Measurements from ENCODE around the gene MCM3AP.
"Not testable (repeated sequence)": the region's sequence is repeated elsewhere in the genome, so short reads cannot be mapped to it uniquely, and the experiment has no call there.

MCM3AP gene

GRCh38 chr21:46311568-46311967 is 26.2 kb upstream of the MCM3AP start:
- H3K27me3 ChIP-seq (replicated peaks; ENCODE audit: control insufficient read depth, insufficient read depth, low read length, poor library complexity, severe bottlenecking), result no peaks in the 10 kb centered on the region
- H3K4me1 ChIP-seq (ENCODE audit: control insufficient read depth, insufficient read depth, low read length, poor library complexity, severe bottlenecking), result no peaks in the 10 kb centered on the region
- no peak overlapping the region for H3K4me3 ChIP-seq (ENCODE audit: insufficient read depth, low read depth, low read length, poor library complexity, severe bottlenecking)
- H3K27ac ChIP-seq (ENCODE audit: insufficient read depth, low read length, poor library complexity, severe bottlenecking), result no peak overlapping the region
- DNase-seq, result no peak
- H3K36me3 ChIP-seq (ENCODE audit: control insufficient read depth, insufficient read depth, low read length), result no peaks in the 10 kb centered on the region
- H3K9me3 ChIP-seq (ENCODE audit: control insufficient read depth, low read length), result no peaks in the 10 kb centered on the region

- not testable (repeated sequence) for H3K27me3 ChIP-seq (replicated peaks; ENCODE audit: control insufficient read depth, insufficient read depth, low read length, poor library complexity, severe bottlenecking); H3K36me3 ChIP-seq (ENCODE audit: control insufficient read depth, insufficient read depth, low read length); H3K27ac ChIP-seq (ENCODE audit: insufficient read depth, low read length, poor library complexity, severe bottlenecking); H3K4me1 ChIP-seq (ENCODE audit: control insufficient read depth, insufficient read depth, low read length, poor library complexity, severe bottlenecking); H3K9me3 ChIP-seq (ENCODE audit: control insufficient read depth, low read length); DNase-seq; H3K4me3 ChIP-seq (ENCODE audit: insufficient read depth, low read depth, low read length, poor library complexity, severe bottlenecking)
These were observed 24.8 kb upstream of the MCM3AP start for GRCh38 chr21:46310260-46310659.

DNA sequence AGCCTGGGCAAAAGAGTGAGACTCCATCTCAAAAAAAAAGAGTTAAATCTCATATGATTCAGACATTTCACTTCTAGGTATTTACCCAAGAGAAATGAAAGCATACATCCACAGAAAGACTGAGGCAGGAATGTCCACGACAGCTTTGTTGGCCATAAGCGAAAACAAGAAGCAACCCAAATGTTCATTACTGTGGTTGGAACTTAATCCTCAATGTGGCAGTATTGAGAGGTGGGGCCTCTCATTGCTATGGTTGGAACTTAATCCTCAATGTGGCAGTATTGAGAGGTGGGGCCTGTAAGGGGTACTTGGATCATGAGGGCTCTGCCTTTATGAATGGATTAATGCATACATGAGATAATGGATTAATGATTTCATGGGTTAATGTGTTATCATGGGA is 23.0 kb upstream of the MCM3AP start:
- DNase-seq, result no peak
- Histone ChIP-seq H3K27ac (ENCODE audit: insufficient read depth, low read length, poor library complexity, severe bottlenecking) (no peak overlapping the region), H3K9me3 (ENCODE audit: control insufficient read depth, low read length) (no peaks in the 10 kb centered on the region), H3K4me3 (ENCODE audit: insufficient read depth, low read depth, low read length, poor library complexity, severe bottlenecking) (no peak overlapping the region), H3K4me1 (ENCODE audit: control insufficient read depth, insufficient read depth, low read length, poor library complexity, severe bottlenecking) (no peaks in the 10 kb centered on the region), H3K27me3 (replicated peaks; ENCODE audit: control insufficient read depth, insufficient read depth, low read length, poor library complexity, severe bottlenecking) (no peaks in the 10 kb centered on the region), H3K36me3 (ENCODE audit: control insufficient read depth, insufficient read depth, low read length) (no peaks in the 10 kb centered on the region)

GRCh38 chr21:46307625-46308024 is 22.2 kb upstream of the MCM3AP start:
- no peaks in the 10 kb centered on the region for H3K27me3 ChIP-seq (replicated peaks; ENCODE audit: control insufficient read depth, insufficient read depth, low read length, poor library complexity, severe bottlenecking)
- no peak overlapping the region for H3K4me3 ChIP-seq (ENCODE audit: insufficient read depth, low read depth, low read length, poor library complexity, severe bottlenecking)
- H3K36me3 ChIP-seq (ENCODE audit: control insufficient read depth, insufficient read depth, low read length), result no peaks in the 10 kb centered on the region
- no peaks in the 10 kb centered on the region for H3K9me3 ChIP-seq (ENCODE audit: control insufficient read depth, low read length)
- DNase-seq, result no peak
- no peaks in the 10 kb centered on the region for H3K4me1 ChIP-seq (ENCODE audit: control insufficient read depth, insufficient read depth, low read length, poor library complexity, severe bottlenecking)
- no peak overlapping the region for H3K27ac ChIP-seq (ENCODE audit: insufficient read depth, low read length, poor library complexity, severe bottlenecking)

- H3K4me1 ChIP-seq (ENCODE audit: control insufficient read depth, insufficient read depth, low read length, poor library complexity, severe bottlenecking), result no peaks in the 10 kb centered on the region
- DNase-seq, result no peak
- H3K4me3 ChIP-seq (ENCODE audit: insufficient read depth, low read depth, low read length, poor library complexity, severe bottlenecking), result no peak overlapping the region
- H3K36me3 ChIP-seq (ENCODE audit: control insufficient read depth, insufficient read depth, low read length), result no peaks in the 10 kb centered on the region
- no peak overlapping the region for H3K27ac ChIP-seq (ENCODE audit: insufficient read depth, low read length, poor library complexity, severe bottlenecking)
- H3K9me3 ChIP-seq (ENCODE audit: control insufficient read depth, low read length), result no peaks in the 10 kb centered on the region
- no peaks in the 10 kb centered on the region for H3K27me3 ChIP-seq (replicated peaks; ENCODE audit: control insufficient read depth, insufficient read depth, low read length, poor library complexity, severe bottlenecking)
These were observed 19.5 kb upstream of the MCM3AP start for GRCh38 chr21:46304955-46305354.

- H3K4me1 ChIP-seq (ENCODE audit: control insufficient read depth, insufficient read depth, low read length, poor library complexity, severe bottlenecking), result no peaks in the 10 kb centered on the region
- no peaks in the 10 kb centered on the region for H3K36me3 ChIP-seq (ENCODE audit: control insufficient read depth, insufficient read depth, low read length)
These were observed 19.0 kb upstream of the MCM3AP start for GRCh38 chr21:46304437-46304836.

DNA sequence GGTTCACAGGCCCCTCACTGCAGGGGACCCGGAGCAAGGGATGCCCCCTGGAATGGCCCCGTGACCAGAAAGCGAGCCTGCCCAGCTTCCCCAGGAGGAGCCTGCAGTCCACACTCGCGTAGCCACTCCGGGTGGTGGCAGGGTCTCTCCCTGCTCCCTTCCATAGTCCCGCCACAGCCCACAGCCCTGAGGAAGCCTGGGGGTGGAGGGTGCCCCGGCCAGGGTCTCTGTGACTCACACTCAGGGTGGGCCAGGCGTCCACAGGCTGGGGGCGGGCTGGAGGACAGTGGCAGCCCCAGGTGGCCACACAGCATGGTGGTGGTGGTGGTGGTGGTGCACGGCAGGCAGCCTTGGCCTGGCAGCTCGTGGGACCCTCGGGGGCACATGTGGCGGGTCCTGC is 16.3 kb upstream of the MCM3AP start:
- Histone ChIP-seq H3K4me1 (ENCODE audit: control insufficient read depth, insufficient read depth, low read length, poor library complexity, severe bottlenecking) (peaks cover 9% of the 10 kb centered on the region), H3K27me3 (replicated peaks; ENCODE audit: control insufficient read depth, insufficient read depth, low read length, poor library complexity, severe bottlenecking) (no peaks in the 10 kb centered on the region), H3K4me3 (ENCODE audit: insufficient read depth, low read depth, low read length, poor library complexity, severe bottlenecking) (no peak overlapping the region), H3K27ac (ENCODE audit: insufficient read depth, low read length, poor library complexity, severe bottlenecking) (no peak overlapping the region), H3K36me3 (ENCODE audit: control insufficient read depth, insufficient read depth, low read length) (no peaks in the 10 kb centered on the region), H3K9me3 (ENCODE audit: control insufficient read depth, low read length) (no peaks in the 10 kb centered on the region)
- DNase-seq, result no peak

More at GRCh38 chr21:46304437-46304836, 19.0 kb upstream of the MCM3AP start:
- Histone ChIP-seq H3K9me3 (ENCODE audit: control insufficient read depth, low read length) (no peaks in the 10 kb centered on the region), H3K27me3 (replicated peaks; ENCODE audit: control insufficient read depth, insufficient read depth, low read length, poor library complexity, severe bottlenecking) (no peaks in the 10 kb centered on the region), H3K27ac (ENCODE audit: insufficient read depth, low read length, poor library complexity, severe bottlenecking) (no peak overlapping the region), H3K4me3 (ENCODE audit: insufficient read depth, low read depth, low read length, poor library complexity, severe bottlenecking) (no peak overlapping the region)
- DNase-seq, result no peak

- Histone ChIP-seq H3K27ac (ENCODE audit: insufficient read depth, low read length, poor library complexity, severe bottlenecking) (no peak overlapping the region), H3K9me3 (ENCODE audit: control insufficient read depth, low read length) (no peaks in the 10 kb centered on the region), H3K36me3 (ENCODE audit: control insufficient read depth, insufficient read depth, low read length) (no peaks in the 10 kb centered on the region), H3K27me3 (replicated peaks; ENCODE audit: control insufficient read depth, insufficient read depth, low read length, poor library complexity, severe bottlenecking) (no peaks in the 10 kb centered on the region), H3K4me3 (ENCODE audit: insufficient read depth, low read depth, low read length, poor library complexity, severe bottlenecking) (no peak overlapping the region), H3K4me1 (ENCODE audit: control insufficient read depth, insufficient read depth, low read length, poor library complexity, severe bottlenecking) (peaks cover 15% of the 10 kb centered on the region)
- DNase-seq, result no peak
These were observed 13.8 kb upstream of the MCM3AP start for GRCh38 chr21:46299167-46299566.

DNA sequence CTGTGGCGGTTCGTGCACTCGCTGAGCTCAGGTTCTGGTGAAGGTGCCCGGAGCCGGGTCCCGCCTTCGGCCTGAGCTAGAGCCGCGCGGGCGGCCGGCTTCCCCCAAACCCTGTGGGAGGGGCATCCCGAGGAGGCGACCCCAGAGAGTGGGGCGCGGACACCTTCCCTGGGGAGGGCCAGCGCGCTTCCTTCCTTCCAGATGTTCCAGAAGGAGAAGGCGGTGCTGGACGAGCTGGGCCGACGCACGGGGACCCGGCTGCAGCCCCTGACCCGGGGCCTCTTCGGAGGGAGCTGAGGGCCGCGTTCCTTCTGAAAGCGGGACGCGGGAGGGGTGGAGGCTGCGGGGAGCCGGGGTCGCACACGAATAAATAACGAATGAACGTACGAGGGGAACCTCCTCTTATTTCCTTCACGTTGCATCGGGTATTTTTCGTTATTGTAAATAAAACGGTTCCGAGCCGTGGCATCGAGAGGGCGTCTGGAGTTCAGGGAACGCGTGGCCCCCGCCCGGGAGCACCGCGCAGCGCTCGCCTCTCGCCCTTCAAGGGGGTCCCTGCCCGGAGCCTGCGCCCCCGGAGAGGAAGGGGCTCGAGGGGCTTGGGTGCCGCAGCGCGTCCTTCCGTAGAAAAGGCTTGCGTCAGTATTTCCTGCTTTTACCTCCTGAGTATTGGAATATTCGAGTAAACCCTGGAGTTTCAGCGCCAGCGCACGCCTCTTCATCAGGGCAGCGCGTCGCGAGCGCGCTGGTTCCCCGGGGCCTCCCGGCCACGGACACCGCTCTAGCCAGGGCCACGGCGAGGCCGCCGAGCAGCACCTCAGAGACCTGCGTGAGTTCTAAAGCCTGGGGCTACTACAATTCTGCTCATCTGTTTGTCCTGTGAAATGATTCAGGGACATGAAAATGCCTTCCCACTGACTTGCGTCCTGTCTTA is 12.2 kb upstream of the MCM3AP start:
- Histone ChIP-seq H3K4me3 (ENCODE audit: insufficient read depth, low read depth, low read length, poor library complexity, severe bottlenecking) (peak overlapping the region; percentile 48), H3K27ac (ENCODE audit: insufficient read depth, low read length, poor library complexity, severe bottlenecking) (no peak overlapping the region)

GRCh38 chr21:46295996-46296752 is 10.8 kb upstream of the MCM3AP start:
- Histone ChIP-seq H3K27me3 (replicated peaks; ENCODE audit: control insufficient read depth, insufficient read depth, low read length, poor library complexity, severe bottlenecking) (no peaks in the 10 kb centered on the region), H3K27ac (ENCODE audit: insufficient read depth, low read length, poor library complexity, severe bottlenecking) (peak overlapping the region; percentile 18), H3K4me3 (ENCODE audit: insufficient read depth, low read depth, low read length, poor library complexity, severe bottlenecking) (no peak overlapping the region), H3K9me3 (ENCODE audit: control insufficient read depth, low read length) (no peaks in the 10 kb centered on the region), H3K36me3 (ENCODE audit: control insufficient read depth, insufficient read depth, low read length) (peaks cover 5% of the 10 kb centered on the region), H3K4me1 (ENCODE audit: control insufficient read depth, insufficient read depth, low read length, poor library complexity, severe bottlenecking) (peaks cover 15% of the 10 kb centered on the region)
- peak in 1 of 3 donors; percentile 32 for DNase-seq

More for the DNA sequence above, 12.2 kb upstream of the MCM3AP start:
- Histone ChIP-seq H3K27me3 (replicated peaks; ENCODE audit: control insufficient read depth, insufficient read depth, low read length, poor library complexity, severe bottlenecking) (no peaks in the 10 kb centered on the region), H3K9me3 (ENCODE audit: control insufficient read depth, low read length) (no peaks in the 10 kb centered on the region), H3K4me1 (ENCODE audit: control insufficient read depth, insufficient read depth, low read length, poor library complexity, severe bottlenecking) (peaks cover 15% of the 10 kb centered on the region), H3K36me3 (ENCODE audit: control insufficient read depth, insufficient read depth, low read length) (no peaks in the 10 kb centered on the region)
- no peak for DNase-seq

All from effector memory CD4-positive, alpha-beta T cell (primary cell).